ENCODE measurements around the gene ADAMTSL2. TPM values are rescaled to one million over a fixed set of nuclear protein-coding genes. Genes with fewer than 3 reads are reported as not detected.
A peak's percentile ranks its signal among the peaks of the same experiment; 100 is the strongest.

The ADAMTSL2 gene
- total RNA-seq, 2 donors from 2014 or later = 1.2 to 1.3 TPM

DNA sequence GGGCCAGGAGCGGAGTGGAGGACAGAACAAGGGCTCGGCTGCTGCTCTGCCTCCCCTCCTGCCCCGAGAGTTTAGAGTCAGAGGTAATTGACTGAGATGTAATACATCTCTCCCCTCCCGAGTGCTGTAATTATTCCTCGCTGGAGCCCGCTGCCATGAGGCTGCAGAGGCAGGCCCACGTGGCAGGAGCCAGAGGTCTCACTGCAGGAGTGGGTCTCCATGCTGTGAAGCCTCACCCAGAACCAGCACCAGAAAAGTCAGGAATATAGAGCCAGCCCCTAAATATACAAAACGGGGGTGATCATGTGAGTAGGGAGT lies 72.2 kb downstream of the ADAMTSL2 start:
- intact Hi-C loops (cut with DNase I, micrococcal nuclease) = no loop called here
- DNase-seq (no peak), ATAC-seq (no peak)

DNA sequence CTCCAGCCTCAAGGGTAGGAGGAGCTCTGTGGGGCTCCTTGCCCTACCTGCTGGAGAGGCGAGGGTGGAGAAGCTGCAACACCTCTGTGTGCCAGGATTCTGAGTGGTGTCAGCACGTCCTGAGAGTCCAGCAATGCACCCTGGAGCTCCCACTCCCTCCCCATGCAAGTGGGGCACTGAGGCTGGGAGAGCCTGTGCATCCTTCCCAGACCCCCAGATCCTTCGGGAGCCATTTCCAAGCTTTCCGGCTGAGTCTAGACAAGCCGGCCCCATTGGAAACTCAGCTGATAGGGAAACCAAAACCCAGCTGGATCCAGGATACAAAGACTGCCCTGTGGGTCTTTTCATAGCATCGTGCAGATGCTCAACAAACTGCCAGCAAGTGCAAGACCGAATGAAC lies 72.9 kb downstream of the ADAMTSL2 start:
- no peak for DNase-seq
- intact Hi-C loops (cut with DNase I, micrococcal nuclease) = no loop called here
- no peak for ATAC-seq

DNA sequence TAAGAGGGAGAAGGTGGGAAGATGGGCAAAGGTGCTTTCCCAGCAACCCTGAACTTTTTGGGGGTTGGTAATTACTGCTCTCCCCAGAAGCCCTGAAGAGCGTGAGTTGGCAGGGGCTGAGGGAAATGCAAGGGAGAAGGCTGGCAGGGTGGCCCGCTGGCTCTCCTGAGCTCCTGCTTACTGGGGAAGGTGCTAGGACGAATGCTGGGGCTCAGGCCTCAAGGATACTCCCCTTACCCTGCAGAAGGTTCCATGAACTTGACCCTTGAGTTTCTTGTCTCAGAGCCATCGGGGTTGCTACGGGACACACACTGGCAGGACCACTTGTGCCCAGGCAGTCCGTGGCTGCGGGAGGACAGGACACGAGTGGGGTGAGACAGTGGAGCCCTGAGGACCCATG lies 73.5 kb downstream of the ADAMTSL2 start:
- DNase-seq = no peak
- intact Hi-C loops (cut with DNase I, micrococcal nuclease) = no loop called here
- ATAC-seq = no peak

DNA sequence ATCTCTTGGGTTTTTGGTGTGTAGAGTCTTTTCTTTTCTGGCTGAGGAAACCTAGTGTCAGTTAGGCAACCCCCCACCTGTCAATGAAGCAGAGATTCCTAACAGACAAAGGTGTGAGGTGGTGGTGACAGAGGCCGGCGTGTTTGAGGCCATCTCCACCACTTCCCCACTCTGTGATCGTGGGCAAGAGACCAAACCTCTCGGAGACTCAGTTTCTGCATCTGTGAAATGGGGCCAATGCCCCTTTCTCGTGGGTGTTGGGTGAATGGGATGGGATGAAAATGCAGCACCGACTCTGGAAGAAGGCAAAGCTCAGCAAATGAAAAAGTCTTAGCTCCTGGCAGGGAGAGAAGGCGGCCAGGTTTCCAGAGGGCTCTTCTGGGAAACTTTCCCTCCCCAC lies 73.9 kb downstream of the ADAMTSL2 start:
- DNase-seq (no peak), ATAC-seq (no peak)
- intact Hi-C loops (cut with DNase I, micrococcal nuclease) = no loop called here

DNA sequence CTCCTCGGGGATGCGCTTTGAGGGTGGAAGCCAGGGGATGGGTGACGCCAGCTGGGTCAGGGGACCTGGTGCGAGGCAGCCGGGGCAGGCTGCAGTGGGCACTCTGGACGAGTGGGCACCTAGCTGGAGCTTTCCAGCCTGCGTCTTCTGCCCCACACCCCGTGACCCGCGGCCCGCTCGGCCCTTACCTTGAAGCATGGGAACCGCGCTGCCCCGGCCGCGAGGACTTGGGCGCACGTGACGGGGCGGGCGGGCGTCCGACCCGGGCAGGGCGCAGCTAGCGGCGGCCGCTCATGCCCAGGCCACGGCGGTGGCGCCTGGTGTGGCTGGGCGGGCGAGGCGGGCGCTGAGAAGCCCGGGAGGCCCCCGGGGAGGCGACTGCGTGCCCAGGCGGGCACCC lies 74.4 kb downstream of the ADAMTSL2 start:
- DNase-seq (no peak), ATAC-seq (no peak)
- intact Hi-C loops (cut with DNase I, micrococcal nuclease) = no loop called here

DNA sequence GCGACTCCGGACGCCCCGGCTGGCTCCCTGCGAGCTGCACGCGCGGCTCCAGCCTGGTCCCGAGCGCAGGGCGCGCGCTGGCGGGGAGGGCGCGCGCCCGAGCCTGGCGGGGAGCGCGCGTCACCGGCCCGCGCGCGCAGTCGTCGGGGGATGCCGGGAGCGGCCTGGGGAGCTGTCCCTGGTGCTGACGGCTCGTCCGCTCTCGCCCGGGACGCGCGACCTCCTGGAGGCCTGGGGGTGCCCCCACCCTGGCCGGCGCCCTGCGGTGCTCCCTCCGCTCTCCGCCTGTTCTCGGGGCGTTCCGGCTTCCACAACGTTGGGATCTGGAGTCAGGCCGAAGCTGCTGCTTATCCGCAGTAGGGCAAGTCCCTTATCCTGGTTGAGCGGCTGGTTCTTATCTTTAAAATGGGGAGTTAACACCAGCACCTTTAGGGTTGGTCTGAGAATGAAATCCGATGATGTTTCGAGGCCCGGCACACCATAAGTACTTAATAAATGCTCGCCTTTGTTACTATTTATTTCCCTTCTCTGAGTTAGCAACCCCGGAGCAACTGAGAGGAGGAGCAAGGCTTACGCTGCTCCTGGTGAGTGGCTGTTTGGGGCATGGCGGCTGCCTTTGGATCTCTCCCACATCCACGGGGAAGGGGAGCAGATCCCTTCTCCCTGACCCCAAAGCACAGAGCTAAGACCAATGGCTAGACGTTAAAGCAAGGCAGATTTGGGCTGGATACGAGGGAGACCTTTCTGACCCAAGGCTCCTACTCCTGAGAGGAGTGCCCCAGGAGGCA lies 75.0 kb downstream of the ADAMTSL2 start, which contains the start of gene FAM163B:
Gene FAM163B, minus strand, starts transcription at position 79 of the 788 bp plus-strand sequence. CDS start 29,166 bp downstream, outside the sequence.
- peak in 1 of 2 donors; percentile 25 for DNase-seq
- intact Hi-C loops (cut with DNase I, micrococcal nuclease) = no loop called here
- ATAC-seq = peak; percentile 71

DNA sequence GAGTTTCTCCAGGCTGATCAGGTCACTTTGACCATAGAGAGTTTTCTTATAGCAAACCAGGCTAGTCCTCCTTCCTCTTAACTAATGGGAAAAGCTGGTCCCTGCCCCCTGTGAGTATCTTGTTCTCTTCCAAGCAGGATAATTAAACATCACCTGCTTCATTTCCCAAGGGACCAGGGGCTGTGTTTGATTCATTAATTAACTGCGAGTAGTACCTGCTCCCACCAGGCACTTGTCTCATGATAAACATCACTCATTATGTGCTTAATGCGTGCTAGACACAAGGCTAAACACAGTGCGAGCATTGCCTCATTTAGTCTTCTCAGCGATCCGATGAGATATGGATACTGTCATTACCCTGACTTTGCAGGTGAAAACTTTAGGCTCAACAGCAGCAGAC lies 76.3 kb downstream of the ADAMTSL2 start:
- intact Hi-C loops (cut with DNase I, micrococcal nuclease) = no loop called here
- ATAC-seq = no peak
- DNase-seq = no peak

DNA sequence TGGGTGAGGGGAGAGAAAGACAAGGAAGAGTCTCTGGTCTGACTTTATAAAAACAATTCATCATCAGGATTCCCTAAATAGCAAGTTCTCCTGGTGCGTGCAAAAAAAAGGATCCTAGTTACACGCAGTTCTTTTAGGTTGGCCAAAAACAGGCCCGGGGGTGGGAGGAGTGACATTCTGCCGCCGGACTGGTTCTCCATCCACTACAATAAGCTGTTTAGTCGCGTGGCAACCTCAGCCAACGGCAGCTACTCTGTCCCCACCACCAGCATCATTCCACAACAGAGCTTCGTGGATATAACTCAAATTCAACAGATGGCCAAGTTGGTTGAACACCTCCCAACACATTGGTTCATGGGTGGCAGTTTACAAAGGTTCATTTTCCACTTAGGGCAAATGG lies 77.5 kb downstream of the ADAMTSL2 start:
- intact Hi-C loops (cut with DNase I, micrococcal nuclease) = no loop called here
- ATAC-seq = no peak
- DNase-seq = no peak

DNA sequence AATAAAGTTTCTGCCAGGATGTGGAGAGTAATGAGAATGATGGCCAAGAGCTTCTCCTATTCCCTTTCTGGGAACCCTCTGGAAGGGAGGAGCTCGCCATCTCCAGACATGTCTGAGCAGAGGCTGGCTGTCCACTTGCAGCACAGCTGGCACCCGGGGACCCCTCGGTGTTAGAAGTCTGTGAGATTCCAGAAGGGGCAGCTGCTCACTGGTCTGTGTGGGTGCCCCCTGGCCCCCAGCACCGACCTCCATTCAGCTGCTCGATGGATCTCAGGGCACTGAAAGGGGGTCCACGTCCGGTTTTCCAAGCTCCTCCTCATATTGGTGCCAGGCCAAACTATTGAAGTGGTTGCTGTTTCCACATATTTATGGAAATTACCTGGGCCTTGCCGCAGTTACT lies 78.3 kb downstream of the ADAMTSL2 start:
- no peak for ATAC-seq
- intact Hi-C loops (cut with DNase I, micrococcal nuclease) = no loop called here
- DNase-seq = no peak

DNA sequence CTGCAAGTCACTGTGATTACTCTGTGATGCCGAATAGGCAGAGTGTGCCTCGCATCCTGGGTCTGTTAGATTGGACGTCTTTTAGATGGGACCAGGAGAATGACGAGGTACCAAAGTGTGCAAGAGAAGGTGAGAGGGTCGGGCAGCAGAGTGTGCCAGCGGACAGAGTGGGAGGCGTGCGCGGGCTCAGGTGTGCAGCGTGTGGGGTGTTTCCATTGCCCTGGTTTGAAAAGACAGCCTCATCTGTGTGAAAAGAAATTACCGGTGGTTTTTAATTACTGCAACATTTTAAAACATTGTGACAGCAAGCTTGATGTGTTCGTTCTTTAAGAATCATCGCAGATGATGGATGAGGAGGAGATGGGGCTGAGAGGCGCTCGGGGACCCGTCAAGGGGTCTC lies 78.9 kb downstream of the ADAMTSL2 start:
- no peak for ATAC-seq
- DNase-seq = no peak
- intact Hi-C loops (cut with DNase I, micrococcal nuclease) = no loop called here

DNA sequence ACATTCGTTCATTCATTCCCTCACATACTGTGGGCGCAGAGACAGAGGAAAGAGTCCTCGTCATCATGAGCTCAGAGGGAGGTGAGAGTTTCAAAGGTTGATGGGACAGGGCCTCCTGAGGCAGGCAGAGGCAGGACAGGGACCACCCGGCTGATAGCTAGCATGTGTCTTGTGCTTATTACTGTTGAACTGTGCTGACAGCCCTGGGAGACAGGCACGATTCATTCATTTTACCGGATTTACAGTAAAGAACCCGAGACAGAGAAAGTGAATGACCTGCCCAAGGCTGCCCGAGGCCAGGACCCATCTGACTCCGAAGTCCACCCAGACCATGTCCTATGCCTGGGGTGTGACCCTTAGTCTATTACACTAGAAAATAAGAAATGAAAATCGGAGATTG lies 79.6 kb downstream of the ADAMTSL2 start:
- ATAC-seq (no peak), DNase-seq (no peak)
- intact Hi-C loops (cut with DNase I, micrococcal nuclease) = no loop called here

DNA sequence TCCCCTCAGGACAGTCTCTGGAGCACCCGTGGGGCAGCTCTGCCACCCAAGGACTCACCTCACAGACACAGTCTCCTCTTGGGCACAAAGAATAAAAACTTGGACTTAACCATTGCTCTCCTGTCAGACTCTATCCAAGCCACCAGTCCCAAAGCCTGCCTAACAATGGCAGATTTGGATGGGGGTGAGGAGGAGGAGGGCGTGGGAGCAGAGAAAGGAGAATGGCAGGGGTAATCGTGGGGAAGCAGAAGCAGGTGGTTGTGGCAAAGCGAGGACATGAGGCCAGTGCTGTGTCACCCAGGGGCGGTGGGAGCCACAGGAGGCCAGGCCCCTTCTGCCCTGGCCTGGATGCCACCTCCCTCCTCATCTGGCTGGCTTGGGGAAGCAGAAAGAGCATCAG lies 80.2 kb downstream of the ADAMTSL2 start:
- DNase-seq (no peak), ATAC-seq (no peak)
- intact Hi-C loops (cut with DNase I, micrococcal nuclease) = no loop called here

DNA sequence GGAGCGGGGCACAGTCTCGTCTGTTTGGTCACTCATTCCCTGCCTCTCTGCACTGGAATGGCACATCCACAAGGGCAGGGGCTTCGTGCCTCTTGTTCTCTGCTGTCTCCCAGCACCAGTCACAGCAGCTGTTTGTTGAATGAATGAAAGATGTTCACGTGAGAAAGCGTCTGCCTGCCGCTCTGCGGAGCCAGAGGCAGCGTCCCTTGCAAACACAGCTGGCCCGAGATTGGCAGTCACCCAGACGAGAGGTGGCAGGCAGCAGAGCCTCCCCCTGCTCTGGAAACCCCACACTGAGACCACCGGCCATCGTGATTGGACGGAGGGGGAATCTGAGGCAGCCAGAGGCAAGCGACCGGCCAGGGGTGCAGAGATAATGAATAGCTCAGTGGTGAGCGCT lies 80.7 kb downstream of the ADAMTSL2 start:
- no peak for DNase-seq
- intact Hi-C loops (cut with DNase I, micrococcal nuclease) = no loop called here
- ATAC-seq = no peak

DNA sequence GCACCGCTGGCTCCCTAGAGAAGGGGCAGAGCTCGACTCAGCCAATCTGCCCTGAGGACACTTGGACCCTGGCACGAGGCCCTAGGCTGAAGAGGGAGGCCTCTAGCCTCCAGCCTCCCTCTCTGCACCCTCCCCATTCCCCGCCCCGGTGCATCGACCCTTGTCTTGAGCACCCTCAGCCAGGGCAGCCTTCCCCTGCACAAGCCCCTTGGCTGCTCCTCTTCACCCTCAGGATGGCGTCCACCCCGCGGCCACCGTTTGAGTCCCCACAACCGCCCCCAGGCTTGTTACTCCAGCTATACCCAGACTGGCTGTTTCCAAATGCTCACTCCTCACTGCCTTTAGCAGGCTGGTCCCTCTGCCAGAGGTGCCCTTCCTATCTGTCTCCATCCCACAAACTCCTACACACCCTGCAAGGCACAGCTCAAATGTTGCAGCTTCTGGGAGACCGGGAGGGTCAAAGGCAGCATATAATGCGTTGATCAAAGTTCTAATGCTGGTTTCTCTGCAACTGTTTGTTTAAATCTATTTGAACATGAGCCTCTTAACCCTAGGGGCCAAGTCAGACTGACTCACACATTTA lies 81.2 kb downstream of the ADAMTSL2 start:
- DNase-seq (no peak), ATAC-seq (no peak)
- intact Hi-C loops (cut with DNase I, micrococcal nuclease) = no loop called here

DNA sequence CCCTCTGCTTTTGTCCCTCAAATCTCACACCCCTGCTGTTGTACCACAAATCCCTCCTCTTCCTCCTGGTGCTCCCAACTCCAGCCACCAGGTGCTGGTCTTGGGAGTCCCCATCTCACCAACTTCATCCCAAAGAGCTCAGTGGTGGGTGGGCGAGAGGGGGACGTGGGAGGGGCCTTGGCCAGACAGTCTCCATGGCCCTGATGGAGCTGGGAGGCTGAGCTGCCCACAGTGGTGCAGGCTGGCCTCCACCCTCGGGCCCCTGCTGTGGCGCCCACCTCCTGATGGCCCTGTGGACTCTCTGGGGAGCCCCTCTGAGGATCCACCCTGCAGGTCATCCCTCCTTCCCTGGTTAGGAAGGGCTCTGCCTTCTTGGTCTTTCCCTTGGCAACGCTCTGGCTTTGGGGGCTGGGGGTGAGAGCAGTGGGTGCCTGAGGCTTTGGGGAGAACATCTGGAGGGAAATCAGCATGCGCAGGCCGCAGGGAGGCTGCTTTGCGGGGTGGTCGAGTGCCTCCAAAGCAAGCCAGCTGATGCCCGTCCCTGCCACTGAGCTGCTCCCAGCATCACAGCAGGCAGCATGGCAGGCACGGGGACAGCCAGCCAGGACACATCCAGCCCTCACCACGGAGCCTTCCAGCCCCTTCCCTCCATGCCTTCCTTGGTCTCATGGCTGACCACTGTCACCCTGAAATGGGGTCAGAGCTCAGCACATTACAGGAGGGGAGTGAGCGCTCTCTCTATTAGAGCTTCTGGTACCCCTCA lies 82.3 kb downstream of the ADAMTSL2 start:
- ATAC-seq (no peak), DNase-seq (no peak)
- intact Hi-C loops (cut with DNase I, micrococcal nuclease) = no loop called here

DNA sequence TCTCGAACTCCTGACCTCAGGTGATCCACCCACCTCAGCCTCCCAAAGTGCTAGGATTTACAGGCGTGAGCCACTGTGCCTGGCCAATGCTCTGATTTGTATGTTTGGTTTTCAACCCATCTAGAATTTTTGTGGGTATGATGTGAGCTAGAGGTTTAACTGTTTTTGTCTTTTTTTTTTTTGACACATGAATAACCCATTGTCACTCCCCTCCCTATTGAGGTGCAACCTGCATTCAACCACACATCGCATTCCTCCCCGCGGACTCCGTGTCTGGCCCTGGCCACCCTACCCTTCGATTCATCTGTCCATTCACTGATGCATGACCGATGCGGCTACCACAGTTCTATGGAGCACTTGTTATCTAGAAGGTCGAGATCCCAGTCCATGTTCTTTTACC lies 84.2 kb downstream of the ADAMTSL2 start:
- no peak for ATAC-seq
- intact Hi-C loops (cut with DNase I, micrococcal nuclease) = no loop called here
- no peak for DNase-seq

DNA sequence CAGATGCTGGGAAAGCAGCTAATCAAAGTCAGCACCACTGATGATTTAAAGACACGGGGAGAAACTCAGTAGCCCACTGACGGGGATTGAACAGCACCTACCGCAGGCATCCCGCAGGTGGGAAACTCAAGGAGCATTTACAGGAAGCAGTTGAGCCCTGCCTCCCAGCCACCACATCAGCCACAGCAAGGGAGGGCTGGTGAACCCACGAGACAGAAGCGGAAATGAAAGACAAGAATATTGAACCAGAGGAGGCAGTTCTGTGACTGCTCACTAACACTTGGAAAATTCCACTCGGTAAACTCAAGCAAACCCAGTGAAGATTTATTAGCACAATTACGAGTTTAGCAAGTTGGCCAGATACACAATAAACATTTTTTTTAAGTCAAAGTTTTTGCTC lies 85.3 kb downstream of the ADAMTSL2 start:
- intact Hi-C loops (cut with DNase I, micrococcal nuclease) = no loop called here
- ATAC-seq = no peak
- DNase-seq = peak in 1 of 2 donors; percentile 20

DNA sequence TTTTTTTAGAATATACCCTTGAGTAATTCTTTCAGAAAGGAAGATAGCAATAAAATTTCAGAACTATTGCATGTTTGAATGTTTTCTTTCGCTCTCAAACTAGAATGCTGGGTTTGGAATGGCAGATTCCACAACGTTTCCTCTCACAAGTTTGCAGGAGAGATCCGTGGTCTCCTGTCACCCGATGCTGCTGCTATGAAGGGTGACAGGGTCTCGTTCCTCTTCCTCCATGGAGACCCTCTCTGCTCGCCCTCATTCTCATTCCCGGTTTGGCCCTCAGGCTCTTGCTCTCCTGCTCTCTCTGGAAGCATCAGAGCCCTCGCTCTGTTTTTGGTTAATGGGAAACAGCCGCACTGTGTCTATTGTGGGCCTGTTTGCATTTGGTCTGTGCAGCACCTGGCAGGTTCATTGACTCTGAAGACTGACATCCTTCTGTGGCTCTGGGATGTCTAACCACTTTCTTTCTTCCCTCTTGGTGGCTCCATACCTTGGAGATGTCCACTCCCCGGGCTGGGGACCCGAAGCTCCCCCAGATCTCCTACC lies 87.3 kb downstream of the ADAMTSL2 start:
- DNase-seq (no peak), ATAC-seq (no peak)
- intact Hi-C loops (cut with DNase I, micrococcal nuclease) = no loop called here

DNA sequence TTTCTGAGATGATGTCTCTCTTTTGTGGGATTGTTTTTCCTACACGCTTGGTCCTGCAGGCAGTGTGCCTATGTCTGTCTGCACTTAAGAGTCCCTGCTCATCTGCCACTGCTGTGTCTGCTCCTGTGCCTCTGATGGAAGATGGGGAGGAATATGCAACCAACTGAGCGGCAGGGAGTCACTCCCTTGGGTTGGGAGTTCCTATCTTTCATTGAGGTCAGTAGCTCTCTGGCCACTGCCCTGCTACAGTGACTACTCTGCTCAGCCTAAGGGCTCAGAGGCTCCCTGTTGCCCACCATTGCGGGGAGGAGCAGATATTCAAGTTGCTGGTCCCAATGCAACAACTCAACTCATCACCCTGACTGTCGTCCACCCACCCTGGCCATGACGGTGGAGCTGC lies 88.1 kb downstream of the ADAMTSL2 start:
- ATAC-seq (no peak), DNase-seq (no peak)
- intact Hi-C loops (cut with DNase I, micrococcal nuclease) = no loop called here

All from left colon (tissue), 2 donors.